ENCODE data around the gene OR7C1.

DNA sequence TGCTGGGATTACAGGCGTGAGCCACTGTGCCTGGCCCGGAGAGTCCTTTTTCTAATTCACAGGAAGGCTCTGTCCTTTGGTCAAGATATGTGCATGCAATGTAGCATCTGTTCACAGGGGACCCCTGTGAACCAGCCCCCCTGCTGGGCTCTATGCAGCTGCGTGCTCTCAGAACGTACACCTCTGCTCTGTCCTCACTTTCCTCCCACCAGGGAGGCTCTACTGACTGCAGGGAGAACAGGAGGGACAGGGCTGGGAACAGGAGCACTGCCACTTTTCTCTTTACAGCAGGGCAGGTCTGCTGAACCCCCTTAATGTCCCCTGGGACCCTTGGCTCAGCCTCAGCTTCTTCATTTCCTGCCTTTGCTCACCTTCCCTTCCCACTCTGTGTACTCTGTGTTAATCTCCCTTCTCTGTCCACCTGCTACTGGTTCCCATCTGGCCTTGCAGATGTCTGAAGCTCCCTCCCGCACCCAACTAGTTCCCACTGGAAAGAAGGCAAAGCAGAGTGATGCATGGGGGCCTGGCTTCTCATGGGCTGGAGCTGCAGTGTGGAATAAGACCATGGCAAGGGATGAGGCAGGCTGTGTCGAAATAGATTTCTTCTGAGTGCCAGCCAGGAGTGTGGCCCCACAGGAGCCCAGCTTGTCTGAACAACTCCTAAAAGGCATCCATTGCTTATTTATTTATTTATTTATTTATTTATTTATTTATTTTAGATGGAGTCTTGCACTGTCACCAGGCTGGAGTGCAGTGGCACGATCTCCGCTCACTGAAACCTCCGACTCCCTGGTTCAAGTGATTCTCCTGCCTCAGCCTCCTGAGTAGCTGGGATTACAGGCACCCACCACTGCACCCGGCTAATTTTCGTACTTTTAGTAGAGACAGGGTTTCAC, 63.8 kb downstream of the OR7C1 start:
- no peak for TF ChIP-seq CTCF (IDR thresholded peaks at IDR 0.05)
- no peak for TF ChIP-seq POLR2AphosphoS5 (IDR thresholded peaks at IDR 0.05)

All from prostate gland (tissue), 2 donors.